PC-3 (cell line): ENCODE measurements around the gene CFAP221.

Experiments
- CTCF ChIP-seq: fragments of 300-600 bp; sonication (generic); conservative IDR thresholded peaks from 2 replicates; pipeline ENCODE4 v1.5.1; 2017; ENCODE audit warnings: antibody characterized with exemption, low read depth, mild to moderate bottlenecking, low read length
- EZH2 ChIP-seq: fragments of 300-600 bp; sonication (generic); IDR thresholded peaks from one replicate; pipeline ENCODE4 v1.6.1; 2017; ENCODE audit warnings: antibody characterized with exemption, mild to moderate bottlenecking, low read length; ENCODE audit not compliant: unreplicated experiment
- EZH2phosphoT487 ChIP-seq: fragments of 300-600 bp; sonication (generic); IDR thresholded peaks from 2 replicates; pipeline ENCODE4 v1.6.1; 2018; ENCODE audit warnings: mild to moderate bottlenecking, antibody characterized with exemption, low read length, borderline replicate concordance

- TF ChIP-seq CTCF (no peak), EZH2phosphoT487 (no peak), EZH2 (no peak)
Observed at GRCh38 chr2:119646149-119646548, 101.9 kb downstream of the CFAP221 start.
